GM12878 (cell line): ENCODE measurements around the gene PFKP. TPM values are rescaled to one million over a fixed set of nuclear protein-coding genes. Genes with fewer than 3 reads are reported as not detected.
"Not testable (repeated sequence)": the region's sequence is repeated elsewhere in the genome, so short reads cannot be mapped to it uniquely, and the experiment has no call there.

Experiments used
- ATAC-seq: fragments of 200-7000 bp; cut with Tn5 transposase; 3 replicates; pipeline ENCODE4 v1.9.1; 2020; ENCODE audit warnings: mild to moderate bottlenecking, moderate library complexity
- BruUV-seq: library from RNA; stranded (reverse); fragments of 400-500 nt; replicated peaks from 2 replicates; lab custom pipeline; 2021; lab: Mats Ljungman, UMichigan
- CTCF ChIA-PET: fragments of 300-600 bp; sonication (Branson Sonifier 250); formaldehyde crosslinking; extraction: SDS; loops from one replicate; lab custom pipeline; 2021; ENCODE audit warnings: inconsistent platforms; lab: Yijun Ruan, JAX
- POLR2A ChIA-PET: fragments of 350-600 bp; formaldehyde crosslinking; extraction: SDS; loops from one replicate; lab custom pipeline; 2021; ENCODE audit warnings: inconsistent platforms; lab: Charles Lee
- RAD21 ChIA-PET: fragments of 300-600 bp; sonication (Branson Sonifier 250); formaldehyde crosslinking; loops from one replicate; lab custom pipeline; 2023; ENCODE audit warnings: antibody characterized with exemption; ENCODE audit not compliant: unreplicated experiment; lab: Charles Lee
- SMC1A ChIA-PET: fragments of 300-600 bp; sonication (Branson Sonifier 250); formaldehyde crosslinking; loops from one replicate; lab custom pipeline; 2023; ENCODE audit not compliant: unreplicated experiment, uncharacterized antibody; lab: Charles Lee
- DNase-seq: peaks from one replicate; pipeline ENCODE4 v3.0.0-alpha.2; 2011; ENCODE audit warnings: low read depth, low spot score
- FAIRE-seq: peaks from 3 replicates; lab custom pipeline; 2011; peaks lifted over from hg19 to GRCh38; lab: Jason Lieb, UNC
- H2AFZ ChIP-seq: 2 replicates; pipeline ENCODE4 v1.6.0; 2011; ENCODE audit warnings: low read depth, low read length, control low read depth; ENCODE audit not compliant: control insufficient read depth
- H3K27ac ChIP-seq: 2 replicates; pipeline ENCODE4 v1.5.1; 2011; ENCODE audit warnings: control low read depth; ENCODE audit not compliant: control insufficient read depth, insufficient read depth
- H3K27me3 ChIP-seq, 2 experiments: replicated peaks in 1 of 2; 2 replicates each; pipeline versions ENCODE4 v1.6.0 to v1.6.1; 2011; ENCODE audit warnings: low read length in 1 of 2; ENCODE audit not compliant: control insufficient read depth in 2 of 2, insufficient read depth in 2 of 2
- H3K36me3 ChIP-seq, 2 experiments: 2 replicates each; pipeline ENCODE4 v1.5.1; 2011; ENCODE audit warnings: low read length in 1 of 2; ENCODE audit not compliant: control insufficient read depth in 2 of 2, insufficient read depth in 2 of 2
- H3K4me1 ChIP-seq: 2 replicates; pipeline ENCODE4 v1.6.1; 2011; ENCODE audit warnings: mild to moderate bottlenecking, low read length, moderate library complexity, mixed read lengths; ENCODE audit not compliant: control insufficient read depth, insufficient read depth
- H3K4me2 ChIP-seq: 2 replicates; pipeline ENCODE4 v1.6.0; 2011; ENCODE audit warnings: control low read depth; ENCODE audit not compliant: control insufficient read depth, insufficient read depth
- H3K4me3 ChIP-seq: fragments of 200-600 bp; sonication (generic); 2 replicates; pipeline ENCODE4 v1.5.1; 2016
- H3K79me2 ChIP-seq: 2 replicates; pipeline ENCODE4 v1.6.0; 2011; ENCODE audit warnings: low read length; ENCODE audit not compliant: control insufficient read depth, insufficient read depth
- H3K9ac ChIP-seq: 2 replicates; pipeline ENCODE4 v1.8.0; 2011; ENCODE audit warnings: low read length, control low read depth, mixed read lengths; ENCODE audit not compliant: control insufficient read depth, insufficient read depth
- H3K9me3 ChIP-seq: replicated peaks from 3 replicates; pipeline ENCODE4 v1.5.1; 2011; ENCODE audit warnings: mild to moderate bottlenecking, low read length; ENCODE audit not compliant: control insufficient read depth, insufficient read depth
- H4K20me1 ChIP-seq: 2 replicates; pipeline ENCODE4 v1.6.0; 2011; ENCODE audit not compliant: control insufficient read depth, insufficient read depth
- BCL3 ChIP-seq: IDR thresholded peaks from 2 replicates; pipeline ENCODE4 v1.6.1; 2011; ENCODE audit warnings: borderline replicate concordance, low read depth, mild to moderate bottlenecking, moderate library complexity, low read length; ENCODE audit not compliant: insufficient read depth, poor library complexity, severe bottlenecking
- EED ChIP-seq: sonication (generic); IDR thresholded peaks from 2 replicates; pipeline ENCODE4 v1.6.1; 2016; ENCODE audit warnings: antibody characterized with exemption, low read depth
- ZNF24 ChIP-seq: fragments of 450-650 bp; IDR thresholded peaks from 2 replicates; pipeline ENCODE4 v1.6.1; 2017; ENCODE audit warnings: antibody characterized with exemption, mild to moderate bottlenecking
- WGBS: methylation state at CpG from one replicate; pipeline ENCODE4 v1.1.6; 2016; ENCODE audit warnings: low lambda C conversion rate; ENCODE audit not compliant: insufficient replicate concordance, insufficient coverage; ENCODE audit errors: missing lambda C conversion rate; 5-methylcytosine and 5-hydroxymethylcytosine counted together
- in situ Hi-C: fragments of 300-500 bp; cut with MboI; formaldehyde crosslinking; loops from 9 replicates; pipeline ENCODE4 v1.14.3; 2018; ENCODE audit warnings: mixed read lengths
- intact Hi-C: fragments of 100-400 bp; cut with micrococcal nuclease; formaldehyde crosslinking; loops from one replicate; pipeline ENCODE4 v1.14.2; 2022; ENCODE audit not compliant: unreplicated experiment
- polyA plus RNA-seq, 11 experiments: library from polyadenylated mRNA; depleted of rRNA in 4 of 11; unstranded in 6 of 11; stranded (reverse) in 5 of 11; fragments of >200 nt; fragmentation: Nextera tagmentation in 4 of 11; fragmentation: Illumina TruSeq in 1 of 11; extraction: Ambion mirVana in 4 of 11; extraction: Trizol in 1 of 11; gene quantifications; 1 replicate in 1 of 11; 2 replicates in 10 of 11; pipeline versions ENCODE4 v1.2.1 to v1.2.3, GENCODE V29; 2011 to 2016; ENCODE audit warnings: inconsistent platforms in 2 of 11, missing spikeins in 2 of 11, low read depth in 1 of 11
- total RNA-seq, 4 experiments: library from RNA; depleted of rRNA in 3 of 4; stranded (reverse); fragments of >200 nt in 3 of 4; fragmentation: Illumina TruSeq in 1 of 4; extraction: Trizol in 1 of 4; gene quantifications; 2 replicates each; pipeline versions ENCODE4 v1.2.1 to v1.2.3, GENCODE V29; 2013 to 2021

Gene PFKP
- total and polyA plus RNA-seq, 10 of the 15 experiments (the other 5 are each of a cell fraction or from before 2014, with no cell fraction given): 27.0 to 145 (median 95.7) TPM

GRCh38 chr10:3060481-3060889, 6.9 kb upstream of the PFKP start:
- no peaks in the 10 kb centered on the region for H3K4me1 ChIP-seq
- no peak overlapping the region for H3K4me3 ChIP-seq
- SMC1A ChIA-PET: no interaction called here
- no peak overlapping the region for H3K9ac ChIP-seq
- no peaks in the 10 kb centered on the region for H3K36me3 ChIP-seq
- H3K4me2 ChIP-seq: no peak overlapping the region
- CTCF ChIA-PET: no interaction called here
- intact Hi-C loops: no loop called here
- TF ChIP-seq ZNF24 (peak; percentile 97), EED (no peak), BCL3 (peak; percentile 54)
- RAD21 ChIA-PET: no interaction called here
- no peak for FAIRE-seq
- POLR2A ChIA-PET: no interaction called here
- no peak overlapping the region for H2AFZ ChIP-seq
- no peaks in the 10 kb centered on the region; a peak in 2 of 4 replicates for H3K27me3 ChIP-seq
- no peaks in the 10 kb centered on the region for H3K9me3 ChIP-seq
- no peak overlapping the region for H3K27ac ChIP-seq
- H3K79me2 ChIP-seq: no peaks in the 10 kb centered on the region
- peak; percentile 49; the same call in 1 of the 3 replicates for ATAC-seq
- no TSS peak for BruUV-seq
- DNase-seq: no peak
- WGBS: 71% methylated on average over 4 of the region's 4 CpGs
- in situ Hi-C loops: no loop called here
- H4K20me1 ChIP-seq: no peaks in the 10 kb centered on the region

- H2AFZ ChIP-seq, CTCF ChIA-PET, H3K27me3 ChIP-seq, intact Hi-C loops, BruUV-seq, H3K36me3 ChIP-seq, H3K4me2 ChIP-seq, H4K20me1 ChIP-seq, SMC1A ChIA-PET, FAIRE-seq, in situ Hi-C loops, H3K9ac ChIP-seq, H3K4me3 ChIP-seq, POLR2A ChIA-PET, ATAC-seq, RAD21 ChIA-PET, H3K4me1 ChIP-seq, DNase-seq, H3K9me3 ChIP-seq, H3K79me2 ChIP-seq, H3K27ac ChIP-seq: not testable (repeated sequence)
- 80% methylated on average over 5 of the region's 6 CpGs for WGBS
These were observed 5.9 kb upstream of the PFKP start for GRCh38 chr10:3061323-3061898.
